PC-3 (cell line): ENCODE data around the gene ARHGAP18. TPM values are rescaled to one million over a fixed set of nuclear protein-coding genes. Genes with fewer than 3 reads are reported as not detected.

Experiments
- ATAC-seq: fragments of 200-7000 bp; cut with Tn5 transposase; 2 replicates; pipeline ENCODE4 v1.9.1; 2020; ENCODE audit warnings: mild to moderate bottlenecking, moderate library complexity
- BruUV-seq: library from RNA; stranded (reverse); fragments of 400-500 nt; replicated peaks from 2 replicates; lab custom pipeline; 2021; lab: Mats Ljungman, UMichigan
- CTCF ChIA-PET: fragments of 300-600 bp; sonication (Branson Sonifier 250); formaldehyde crosslinking; loops from one replicate; lab custom pipeline; 2022; ENCODE audit warnings: antibody characterized with exemption; lab: Charles Lee
- POLR2A ChIA-PET: fragments of 300-600 bp; sonication (Branson Sonifier 250); formaldehyde crosslinking; loops from one replicate; lab custom pipeline; 2022; ENCODE audit warnings: antibody characterized with exemption; ENCODE audit not compliant: unreplicated experiment; lab: Charles Lee
- DNase-seq: peaks from one replicate; pipeline ENCODE4 v3.0.0-alpha.2; 2015
- H2AFZ ChIP-seq: fragments of 300-600 bp; sonication (generic); 2 replicates; pipeline ENCODE4 v1.6.0; 2016; ENCODE audit warnings: antibody characterized with exemption, low read length
- H3F3A ChIP-seq: fragments of 300-600 bp; sonication (generic); one replicate; pipeline ENCODE4 v1.6.0; 2017; ENCODE audit warnings: antibody characterized with exemption, low read length, control low read depth, mild to moderate bottlenecking; ENCODE audit not compliant: unreplicated experiment
- H3K27ac ChIP-seq: fragments of 300-600 bp; sonication (generic); 2 replicates; pipeline ENCODE4 v1.5.1; 2016; ENCODE audit warnings: mild to moderate bottlenecking, low read length
- H3K27me3 ChIP-seq: fragments of 300-600 bp; sonication (generic); 2 replicates; pipeline ENCODE4 v1.6.1; 2016; ENCODE audit warnings: low read length, mixed read lengths
- H3K36me3 ChIP-seq: fragments of 300-600 bp; sonication (generic); 2 replicates; pipeline ENCODE4 v1.6.1; 2016; ENCODE audit warnings: low read depth, mixed run types, low read length, mixed read lengths
- H3K4me1 ChIP-seq: fragments of 300-600 bp; sonication (generic); 2 replicates; pipeline ENCODE4 v1.5.1; 2016; ENCODE audit warnings: low read length; ENCODE audit not compliant: insufficient read depth
- H3K4me2 ChIP-seq: fragments of 300-600 bp; sonication (generic); 2 replicates; pipeline ENCODE4 v1.6.0; 2016; ENCODE audit warnings: low read length
- H3K4me3 ChIP-seq: fragments of 300-600 bp; sonication (generic); 2 replicates; pipeline ENCODE4 v1.5.1; 2016; ENCODE audit warnings: mild to moderate bottlenecking, low read length, mixed read lengths
- H3K79me2 ChIP-seq: fragments of 300-600 bp; sonication (generic); 2 replicates; pipeline ENCODE4 v1.6.1; 2017; ENCODE audit warnings: low read length, mixed read lengths
- H3K9ac ChIP-seq: fragments of 300-600 bp; sonication (generic); 2 replicates; pipeline ENCODE4 v1.6.0; 2016; ENCODE audit warnings: mild to moderate bottlenecking, low read length
- H3K9me2 ChIP-seq: fragments of 300-600 bp; sonication (generic); replicated peaks from 2 replicates; pipeline ENCODE4 v1.6.1; 2016; ENCODE audit warnings: mixed run types, low read length, mixed read lengths
- H3K9me3 ChIP-seq: fragments of 300-600 bp; sonication (generic); 2 replicates; pipeline ENCODE4 v1.6.1; 2016; ENCODE audit warnings: low read length, mixed read lengths
- H4K20me1 ChIP-seq: fragments of 300-600 bp; sonication (generic); 2 replicates; pipeline ENCODE4 v1.6.1; 2016; ENCODE audit warnings: low read length, mixed read lengths
- EZH2 ChIP-seq: fragments of 300-600 bp; sonication (generic); IDR thresholded peaks from one replicate; pipeline ENCODE4 v1.6.1; 2017; ENCODE audit warnings: antibody characterized with exemption, mild to moderate bottlenecking, low read length; ENCODE audit not compliant: unreplicated experiment
- EZH2phosphoT487 ChIP-seq: fragments of 300-600 bp; sonication (generic); IDR thresholded peaks from 2 replicates; pipeline ENCODE4 v1.6.1; 2018; ENCODE audit warnings: mild to moderate bottlenecking, antibody characterized with exemption, low read length, borderline replicate concordance
- intact Hi-C: fragments of 100-400 bp; cut with micrococcal nuclease; formaldehyde crosslinking; loops from 2 replicates; pipeline ENCODE4 v1.9.0; 2023
- total RNA-seq: library from RNA; depleted of rRNA; stranded (reverse); fragments of >200 nt; gene quantifications from 2 replicates; pipeline ENCODE4 v1.2.3, GENCODE V29; 2014
- TF ChIP-seq, protein P1 (sequence below): fragments of 300-600 bp; sonication (generic); conservative IDR thresholded peaks from 2 replicates; pipeline ENCODE4 v1.5.1; 2017; ENCODE audit warnings: antibody characterized with exemption, low read depth, mild to moderate bottlenecking, low read length

The ARHGAP18 gene
- total RNA-seq, 1 experiment from 2014 or later: 5.9 TPM

DNA sequence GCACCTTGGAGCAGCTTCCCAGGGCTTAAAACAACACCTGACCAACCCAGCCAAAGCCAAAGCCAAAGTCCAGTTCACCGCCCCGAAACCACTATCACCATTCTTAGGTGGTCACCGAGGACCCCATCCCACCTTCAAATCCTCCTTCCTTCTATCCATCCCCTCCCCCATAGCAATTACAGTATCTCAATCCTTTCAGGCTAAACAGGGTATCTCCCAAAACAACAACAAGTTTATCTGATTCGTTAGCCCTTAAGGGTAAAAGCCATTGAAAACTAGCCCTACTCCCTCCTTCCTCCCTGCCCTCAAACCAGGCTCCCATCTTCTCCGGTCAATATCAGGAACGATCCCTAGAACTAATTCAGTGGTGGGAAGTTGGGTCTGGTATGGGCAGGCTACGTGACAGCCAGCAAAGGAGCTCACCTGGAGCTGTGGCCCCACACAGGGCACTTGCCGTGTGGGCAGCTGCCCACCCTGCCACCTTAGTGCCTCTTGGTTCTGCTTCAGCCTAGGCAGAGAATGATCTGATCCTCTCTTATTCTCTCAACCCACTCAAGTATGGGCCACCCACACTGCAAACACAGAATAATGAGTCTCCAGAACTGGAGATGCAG is 2.0 kb downstream of the ARHGAP18 start:
- Histone ChIP-seq H3K9me3 (no peaks in the 10 kb centered on the region), H3K4me3 (peak overlapping the region; percentile 73; the same call in 1 of the 2 replicates), H3K9ac (no peak overlapping the region)

DNA sequence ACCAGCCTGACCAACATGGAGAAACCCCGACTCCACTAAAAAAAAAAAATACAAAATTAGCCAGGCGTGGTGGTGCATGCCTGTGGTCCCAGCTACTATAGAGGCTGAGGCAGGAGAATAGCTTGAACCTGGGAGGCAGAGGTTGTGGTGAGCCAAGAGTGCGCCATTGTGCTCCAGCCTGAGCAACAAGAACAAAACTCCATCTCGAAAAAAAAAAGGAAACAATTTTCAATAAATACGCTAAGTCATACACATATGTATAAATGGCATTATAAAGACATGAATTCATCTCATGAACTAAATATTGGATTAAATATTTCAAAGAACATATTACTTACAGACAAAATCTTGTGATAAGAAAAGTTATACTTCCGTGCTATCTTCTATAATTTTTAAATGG is 2.9 kb downstream of the ARHGAP18 start:
- Histone ChIP-seq H3K36me3 (no peaks in the 10 kb centered on the region), H3F3A (no peaks in the 10 kb centered on the region), H3K27me3 (no peaks in the 10 kb centered on the region), H3K27ac (no peak overlapping the region), H2AFZ (no peak overlapping the region), H4K20me1 (no peaks in the 10 kb centered on the region), H3K9me3 (no peaks in the 10 kb centered on the region), H3K9ac (no peak overlapping the region), H3K79me2 (peaks cover 15% of the 10 kb centered on the region), H3K4me1 (peaks cover 19% of the 10 kb centered on the region; the same call in 1 of the 2 replicates), H3K9me2 (no peaks in the 10 kb centered on the region), H3K4me2 (no peak overlapping the region), H3K4me3 (no peak overlapping the region)
- no TSS peak for BruUV-seq
- no peak for DNase-seq
- CTCF ChIA-PET: no interaction called here
- POLR2A ChIA-PET: interaction anchor here (0.5 to 0.7 kb wide), 3 partner anchors 26 to 771 kb away, joined by 3 to 15 read pairs (median 7); no protein-coding TSS in a partner anchor
- TF ChIP-seq EZH2 (no peak), EZH2phosphoT487 (no peak)
- TF ChIP-seq, protein P1, sequence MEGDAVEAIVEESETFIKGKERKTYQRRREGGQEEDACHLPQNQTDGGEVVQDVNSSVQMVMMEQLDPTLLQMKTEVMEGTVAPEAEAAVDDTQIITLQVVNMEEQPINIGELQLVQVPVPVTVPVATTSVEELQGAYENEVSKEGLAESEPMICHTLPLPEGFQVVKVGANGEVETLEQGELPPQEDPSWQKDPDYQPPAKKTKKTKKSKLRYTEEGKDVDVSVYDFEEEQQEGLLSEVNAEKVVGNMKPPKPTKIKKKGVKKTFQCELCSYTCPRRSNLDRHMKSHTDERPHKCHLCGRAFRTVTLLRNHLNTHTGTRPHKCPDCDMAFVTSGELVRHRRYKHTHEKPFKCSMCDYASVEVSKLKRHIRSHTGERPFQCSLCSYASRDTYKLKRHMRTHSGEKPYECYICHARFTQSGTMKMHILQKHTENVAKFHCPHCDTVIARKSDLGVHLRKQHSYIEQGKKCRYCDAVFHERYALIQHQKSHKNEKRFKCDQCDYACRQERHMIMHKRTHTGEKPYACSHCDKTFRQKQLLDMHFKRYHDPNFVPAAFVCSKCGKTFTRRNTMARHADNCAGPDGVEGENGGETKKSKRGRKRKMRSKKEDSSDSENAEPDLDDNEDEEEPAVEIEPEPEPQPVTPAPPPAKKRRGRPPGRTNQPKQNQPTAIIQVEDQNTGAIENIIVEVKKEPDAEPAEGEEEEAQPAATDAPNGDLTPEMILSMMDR: no peak
- intact Hi-C loops: no loop called here
- no peak for ATAC-seq

More for the DNA sequence above, 2.0 kb downstream of the ARHGAP18 start:
- H2AFZ ChIP-seq: no peak overlapping the region
- TF ChIP-seq EZH2phosphoT487 (no peak), EZH2 (no peak)
- TF ChIP-seq, protein P1: no peak
- intact Hi-C loops: no loop called here
- H3K9me2 ChIP-seq: no peaks in the 10 kb centered on the region
- no peaks in the 10 kb centered on the region for H3K27me3 ChIP-seq
- H3K27ac ChIP-seq: no peak overlapping the region
- no peak for DNase-seq
- BruUV-seq: no TSS peak
- ChIA-PET CTCF (no interaction called here), POLR2A (interaction anchor here (0.5 kb wide), 1 partner anchor 27 kb away, joined by 3 read pairs; no protein-coding TSS in a partner anchor)
- peaks cover 15% of the 10 kb centered on the region for H3K79me2 ChIP-seq
- ATAC-seq: no peak
- H4K20me1 ChIP-seq: no peaks in the 10 kb centered on the region
- H3F3A ChIP-seq: no peaks in the 10 kb centered on the region
- peaks cover 17% of the 10 kb centered on the region; the same call in 1 of the 2 replicates for H3K4me1 ChIP-seq
- H3K4me2 ChIP-seq: peak overlapping the region; percentile 91
- no peaks in the 10 kb centered on the region for H3K36me3 ChIP-seq

DNA sequence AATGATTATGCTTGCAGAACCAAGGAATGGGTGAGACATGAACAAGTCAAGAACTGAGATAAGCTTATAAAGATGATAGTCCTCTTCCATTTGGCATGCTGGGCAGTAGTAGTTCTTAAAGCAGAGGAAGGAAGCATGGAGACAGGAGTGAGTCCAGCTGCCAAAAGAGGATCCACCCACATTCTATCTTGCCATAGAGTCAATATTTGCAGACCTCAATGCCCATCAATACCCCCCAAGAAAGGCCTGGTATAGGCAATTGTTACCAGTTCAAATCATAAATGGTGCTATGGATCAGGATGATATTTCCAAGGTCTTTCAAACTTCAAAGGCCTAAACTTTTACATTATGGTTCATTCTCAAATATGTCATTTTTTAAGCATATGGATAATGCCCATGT is 4.8 kb downstream of the ARHGAP18 start:
- TF ChIP-seq, protein P1: no peak
- TF ChIP-seq EZH2: no peak
- TF ChIP-seq EZH2phosphoT487: no peak
- Histone ChIP-seq H2AFZ (no peak overlapping the region), H3K36me3 (no peaks in the 10 kb centered on the region), H3K4me1 (peaks cover 21% of the 10 kb centered on the region; the same call in 1 of the 2 replicates), H3K9ac (no peak overlapping the region), H3K9me2 (no peaks in the 10 kb centered on the region), H3K9me3 (no peaks in the 10 kb centered on the region), H3K4me2 (no peak overlapping the region), H3F3A (no peaks in the 10 kb centered on the region), H3K27me3 (no peaks in the 10 kb centered on the region), H4K20me1 (no peaks in the 10 kb centered on the region), H3K27ac (no peak overlapping the region), H3K79me2 (peaks cover 15% of the 10 kb centered on the region), H3K4me3 (no peak overlapping the region)
- CTCF ChIA-PET: no interaction called here
- intact Hi-C loops: no loop called here
- no peak for ATAC-seq
- POLR2A ChIA-PET: no interaction called here
- no peak for DNase-seq
- BruUV-seq: no TSS peak
